ENCODE measurements around the gene WDFY4.

DNA sequence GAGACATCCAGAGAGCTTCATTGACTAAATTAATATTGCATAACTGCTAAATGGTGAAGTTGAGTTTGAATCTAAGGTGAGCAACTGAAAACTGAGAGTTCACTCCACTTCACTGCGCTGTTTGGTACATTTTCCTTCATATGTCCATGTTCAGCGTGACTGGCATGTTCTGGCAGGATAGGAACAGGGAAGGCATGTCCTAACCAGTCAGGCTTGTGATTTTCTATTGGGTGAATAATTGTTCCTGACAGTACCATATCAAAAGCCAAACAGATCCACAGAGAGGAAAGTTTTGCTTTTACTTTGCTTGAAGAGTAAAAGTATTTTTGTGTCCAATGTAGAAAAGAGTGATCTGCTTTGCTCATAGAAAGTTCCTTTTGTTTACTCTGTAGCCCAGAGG, 53.2 kb downstream of the WDFY4 start:
- TF ChIP-seq, protein P1, sequence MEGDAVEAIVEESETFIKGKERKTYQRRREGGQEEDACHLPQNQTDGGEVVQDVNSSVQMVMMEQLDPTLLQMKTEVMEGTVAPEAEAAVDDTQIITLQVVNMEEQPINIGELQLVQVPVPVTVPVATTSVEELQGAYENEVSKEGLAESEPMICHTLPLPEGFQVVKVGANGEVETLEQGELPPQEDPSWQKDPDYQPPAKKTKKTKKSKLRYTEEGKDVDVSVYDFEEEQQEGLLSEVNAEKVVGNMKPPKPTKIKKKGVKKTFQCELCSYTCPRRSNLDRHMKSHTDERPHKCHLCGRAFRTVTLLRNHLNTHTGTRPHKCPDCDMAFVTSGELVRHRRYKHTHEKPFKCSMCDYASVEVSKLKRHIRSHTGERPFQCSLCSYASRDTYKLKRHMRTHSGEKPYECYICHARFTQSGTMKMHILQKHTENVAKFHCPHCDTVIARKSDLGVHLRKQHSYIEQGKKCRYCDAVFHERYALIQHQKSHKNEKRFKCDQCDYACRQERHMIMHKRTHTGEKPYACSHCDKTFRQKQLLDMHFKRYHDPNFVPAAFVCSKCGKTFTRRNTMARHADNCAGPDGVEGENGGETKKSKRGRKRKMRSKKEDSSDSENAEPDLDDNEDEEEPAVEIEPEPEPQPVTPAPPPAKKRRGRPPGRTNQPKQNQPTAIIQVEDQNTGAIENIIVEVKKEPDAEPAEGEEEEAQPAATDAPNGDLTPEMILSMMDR (IDR thresholded peaks at IDR 0.05; ENCODE audit: insufficient read depth, low read depth, low read length) = no peak
- no peak for TF ChIP-seq EZH2 (IDR thresholded peaks at IDR 0.05; ENCODE audit: insufficient read depth, low read length)

Measured in astrocyte (in vitro differentiated cells and primary cell).